PC-9 (cell line): ENCODE results near the gene OR10J1.

Source experiments
- CTCF ChIP-seq: fragments of 200-600 bp; sonication (generic); conservative IDR thresholded peaks from 2 replicates; pipeline ENCODE4 v1.6.1; 2017; ENCODE audit warnings: mixed run types, antibody characterized with exemption, mild to moderate bottlenecking, moderate library complexity
- EZH2 ChIP-seq: fragments of 200-600 bp; sonication (generic); IDR thresholded peaks from 2 replicates; pipeline ENCODE4 v1.8.0; 2017; ENCODE audit warnings: antibody characterized with exemption, low read depth

DNA sequence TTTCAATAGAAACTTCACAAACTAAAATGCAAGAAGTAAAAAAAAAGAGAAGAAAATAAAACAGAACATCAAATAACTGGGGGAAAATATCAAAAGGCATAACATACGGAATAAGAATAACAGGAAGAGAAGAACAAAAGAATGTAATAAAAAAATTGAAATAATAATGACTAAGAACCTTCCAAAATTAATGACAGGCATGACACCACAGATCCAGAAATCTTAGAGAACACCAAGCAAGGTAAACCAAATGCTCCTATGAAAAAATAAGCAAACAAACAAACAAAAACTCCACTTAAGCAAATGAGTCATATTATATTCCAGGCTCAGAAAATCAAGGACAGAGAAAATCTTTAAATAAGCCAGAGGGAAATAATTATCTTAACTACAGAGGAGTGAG lies 8.7 kb downstream of the OR10J1 start:
- TF ChIP-seq CTCF (no peak), EZH2 (no peak)
